ENCODE measurements around the gene NPTN. TPM values are rescaled to one million over a fixed set of nuclear protein-coding genes. Genes with fewer than 3 reads are reported as not detected.

The NPTN gene
- total RNA-seq, 1 donor from 2014 or later: 69.7 TPM

- ATAC-seq: no peak
These were observed 115.6 kb downstream of the NPTN start for GRCh38 chr15:73517566-73517965.

GRCh38 chr15:73515527-73515926 is 117.7 kb downstream of the NPTN start:
- ATAC-seq: no peak

Other genes starting within 250 kb of the NPTN start
- not detected for gene REC114, start 190.2 kb downstream of the NPTN start, total RNA-seq
- gene CD276, start 51.0 kb upstream of the NPTN start, total RNA-seq: 14.7 TPM
- gene INSYN1, start 120.0 kb upstream of the NPTN start, total RNA-seq: 5.1 TPM
- not detected for gene TBC1D21, start 240.2 kb upstream of the NPTN start, total RNA-seq